Spleen (tissue), 7 donors: Measurements from ENCODE around the gene ABHD4.

ENCODE experiments used
- CTCF ChIP-seq, 11 experiments: fragments of 200-600 bp in 7 of 11; fragments of 450-650 bp in 4 of 11; sonication (generic) in 4 of 11; IDR thresholded peaks in 8 of 11; conservative IDR thresholded peaks in 3 of 11; 1 replicate in 7 of 11; 2 replicates in 4 of 11; pipeline versions ENCODE4 v1.4.0 to v1.8.0; 2016 to 2021; ENCODE audit warnings: antibody characterized with exemption in 11 of 11, inconsistent platforms in 4 of 11, mild to moderate bottlenecking in 1 of 11
- POLR2A ChIP-seq, 3 donors: fragments of 450-650 bp; IDR thresholded peaks; one replicate each; pipeline ENCODE4 v1.5.1; 2017; ENCODE audit warnings: antibody characterized with exemption in 3 of 3, mild to moderate bottlenecking in 1 of 3
- donor health status: DM: no; HTN: no; CAD: no; lungs with moderate emphysema.
- donor health status: DM: no; HTN: no; CAD: no.
- donor health status: DM: no; HTN: no; CAD: no.

GRCh38 chr14:22589096-22589839 is 8.8 kb upstream of the ABHD4 start, which contains the start of gene DAD1:
- TF ChIP-seq POLR2A (IDR thresholded peaks at IDR 0.05), result peak in 1 of 3 donors; percentile 89
- TF ChIP-seq CTCF (IDR thresholded peaks at IDR 0.05 in 8 of 11, conservative IDR thresholded peaks at IDR 0.05 in 3 of 11), result no peak
